WI38 (cell line): ENCODE data around the gene PSMA5.
"Not testable (repeated sequence)": the region's sequence is repeated elsewhere in the genome, so short reads cannot be mapped to it uniquely, and the experiment has no call there.

Experiments
- H3K4me3 ChIP-seq: 2 replicates; pipeline ENCODE4 v1.5.1; 2011; ENCODE audit warnings: low read depth, mild to moderate bottlenecking, control low read depth, low read length
- CTCF ChIP-seq: IDR thresholded peaks from 2 replicates; pipeline ENCODE4 v1.5.1; 2012; ENCODE audit warnings: low read depth, mild to moderate bottlenecking, control low read depth, low read length

The PSMA5 gene

GRCh38 chr1:109426281-109427170 is at the start of gene PSMA5:
Gene PSMA5, minus strand, starts transcription at chr1:109426448. Its CDS starts 118 bp downstream, at chr1:109426330.
- no peak for TF ChIP-seq CTCF
- peak within 1 kb of the TSS; percentile 84 for H3K4me3 ChIP-seq

GRCh38 chr1:109475261-109475660 is 49.0 kb upstream of the PSMA5 start:
- TF ChIP-seq CTCF, result no peak
- no peak overlapping the region for H3K4me3 ChIP-seq

- no peak for TF ChIP-seq CTCF
- H3K4me3 ChIP-seq, result no peak overlapping the region
Measured at GRCh38 chr1:109474697-109475096, 48.4 kb upstream of the PSMA5 start.

GRCh38 chr1:109473284-109474057 is 47.2 kb upstream of the PSMA5 start:
- not testable (repeated sequence) for H3K4me3 ChIP-seq

- H3K4me3 ChIP-seq, result no peak overlapping the region
- no peak for TF ChIP-seq CTCF
Measured at GRCh38 chr1:109472779-109473178, 46.5 kb upstream of the PSMA5 start.

- no peak for TF ChIP-seq CTCF
- no peak overlapping the region for H3K4me3 ChIP-seq
Measured at GRCh38 chr1:109470245-109470644, 44.0 kb upstream of the PSMA5 start.

GRCh38 chr1:109468903-109469302 is 42.7 kb upstream of the PSMA5 start:
- no peak overlapping the region for H3K4me3 ChIP-seq
- no peak for TF ChIP-seq CTCF
